DOHH2 (cell line): ENCODE measurements around the gene UNG.

ENCODE experiments used
- CTCF ChIP-seq: fragments of 200-600 bp; sonication (generic); IDR thresholded peaks from one replicate; pipeline ENCODE4 v1.5.1; 2014; ENCODE audit warnings: antibody characterized with exemption, mild to moderate bottlenecking, low read depth, low read length; ENCODE audit not compliant: poor library complexity, severe bottlenecking
- EZH2phosphoT487 ChIP-seq: fragments of 200-600 bp; sonication (generic); IDR thresholded peaks from 2 replicates; pipeline ENCODE4 v1.6.1; 2017; ENCODE audit warnings: borderline replicate concordance, mild to moderate bottlenecking, antibody characterized with exemption, low read length, moderate library complexity, mixed read lengths

- TF ChIP-seq EZH2phosphoT487 = no peak
- no peak for TF ChIP-seq CTCF
Observed at GRCh38 chr12:109150124-109150640, 52.8 kb downstream of the UNG start.
